ENCODE measurements around the gene ROR1. TPM values are rescaled to one million over a fixed set of nuclear protein-coding genes. Genes with fewer than 3 reads are reported as not detected.

The ROR1 gene
- total and polyA plus RNA-seq, 2 donors (not counting 1 experiment from before 2014, with no cell fraction given): 0.46 to 16.0 TPM

- H3K9me3 ChIP-seq (ENCODE audit: control extremely low read depth in 1 of 3, control insufficient read depth in 2 of 3, insufficient read depth in 1 of 3, low read length in 2 of 3): peaks cover 0 to 7% (median 0%) of the 10 kb centered on the region in 3 donors
- intact Hi-C loops (cut with micrococcal nuclease): no loop called here
- CTCF ChIA-PET: interaction anchor here (1.0 kb wide), 1 partner anchor 56 kb away, joined by 4 read pairs; no protein-coding TSS in a partner anchor
- Mint-ChIP-seq H3K27ac (no peak overlapping the region), H3K4me3 (no peak overlapping the region), H3K4me1 (no peaks in the 10 kb centered on the region), H3K9me3 (ENCODE audit: insufficient read depth) (no peaks in the 10 kb centered on the region), H3K27me3 (peaks cover 7% of the 10 kb centered on the region)
- no peak overlapping the region for H3K4me2 ChIP-seq (replicated peaks; ENCODE audit: low read depth, low read length, poor library complexity, severe bottlenecking)
- no peak overlapping the region for H3K9ac ChIP-seq (ENCODE audit: low read length)
- H3K4me1 ChIP-seq (ENCODE audit: control insufficient read depth in 2 of 2, insufficient read depth in 2 of 2, low read length in 2 of 2): no peaks in the 10 kb centered on the region
- 85% methylated on average over 6 of the region's 8 CpGs for WGBS (ENCODE audit: insufficient coverage)
- DNase-seq (no peak), ATAC-seq (ENCODE audit: low read depth) (no peak)
- no peaks in the 10 kb centered on the region for H3K79me2 ChIP-seq (ENCODE audit: control insufficient read depth, insufficient read depth, low read length)
- H3K4me3 ChIP-seq (ENCODE audit: control extremely low read depth in 1 of 5, extremely low read depth in 1 of 5, insufficient read depth in 1 of 5, low read depth in 2 of 5, low read length in 4 of 5): no peak overlapping the region
- no peak overlapping the region for H3K27ac ChIP-seq (ENCODE audit: low read length in 2 of 2)
- no peak for TF ChIP-seq CTCF (IDR thresholded peaks at IDR 0.05)
- TF ChIP-seq EZH2 (IDR thresholded peaks at IDR 0.05; ENCODE audit: borderline replicate concordance, insufficient read depth, low read depth, low read length, poor library complexity, severe bottlenecking): no peak
- H2AFZ ChIP-seq (ENCODE audit: insufficient read depth, low read depth, low read length, poor library complexity, severe bottlenecking): no peak overlapping the region
- H4K20me1 ChIP-seq (ENCODE audit: control insufficient read depth, insufficient read depth, low read length, poor library complexity, severe bottlenecking): no peaks in the 10 kb centered on the region
- POLR2A ChIA-PET: no interaction called here
- no peaks in the 10 kb centered on the region for H3K36me3 ChIP-seq (replicated peaks in 1 of 2; ENCODE audit: control extremely low read depth in 1 of 2, control insufficient read depth in 1 of 2, extremely low read depth in 1 of 2, insufficient read depth in 2 of 2, low read length in 1 of 2)
- no peaks in the 10 kb centered on the region for H3K27me3 ChIP-seq (replicated peaks in 1 of 4; ENCODE audit: control extremely low read depth in 1 of 4, control insufficient read depth in 3 of 4, insufficient read depth in 4 of 4, low read length in 3 of 4)
Measured at GRCh38 chr1:64194168-64195080, 420.6 kb downstream of the ROR1 start.

DNA sequence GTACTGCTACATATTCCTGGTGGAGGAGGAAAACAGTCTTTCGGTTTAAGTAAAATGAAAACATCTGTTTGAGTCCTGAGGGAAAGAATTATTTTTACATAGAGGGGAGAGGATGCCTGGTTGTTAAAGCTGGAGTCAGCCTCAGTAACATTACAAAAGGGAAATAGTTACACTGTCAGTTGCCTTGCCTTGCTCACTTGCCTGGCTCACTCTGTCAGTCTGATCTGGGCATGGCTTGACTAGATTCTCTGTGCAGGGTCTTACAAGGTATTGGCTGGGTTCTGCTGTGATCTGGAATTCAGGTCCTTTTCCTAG lies 421.2 kb downstream of the ROR1 start:
- no peak overlapping the region for H3K4me3 Mint-ChIP-seq
- TF ChIP-seq CTCF (IDR thresholded peaks at IDR 0.05) (no peak), EZH2 (IDR thresholded peaks at IDR 0.05; ENCODE audit: borderline replicate concordance, insufficient read depth, low read depth, low read length, poor library complexity, severe bottlenecking) (no peak)

More for the DNA sequence above, 421.2 kb downstream of the ROR1 start:
- H3K4me2 ChIP-seq (replicated peaks; ENCODE audit: low read depth, low read length, poor library complexity, severe bottlenecking): no peak overlapping the region
- H3K27me3 ChIP-seq (replicated peaks in 1 of 4; ENCODE audit: control extremely low read depth in 1 of 4, control insufficient read depth in 3 of 4, insufficient read depth in 4 of 4, low read length in 3 of 4): no peaks in the 10 kb centered on the region
- H3K4me1 ChIP-seq (ENCODE audit: control insufficient read depth in 2 of 2, insufficient read depth in 2 of 2, low read length in 2 of 2): no peaks in the 10 kb centered on the region
- H3K9me3 ChIP-seq (ENCODE audit: control extremely low read depth in 1 of 3, control insufficient read depth in 2 of 3, insufficient read depth in 1 of 3, low read length in 2 of 3): peaks cover 0 to 7% (median 0%) of the 10 kb centered on the region in 3 donors
- H3K27ac ChIP-seq (ENCODE audit: low read length in 2 of 2): no peak overlapping the region
- intact Hi-C loops (cut with micrococcal nuclease): no loop called here
- H4K20me1 ChIP-seq (ENCODE audit: control insufficient read depth, insufficient read depth, low read length, poor library complexity, severe bottlenecking): no peaks in the 10 kb centered on the region
- ATAC-seq (ENCODE audit: low read depth) (no peak), DNase-seq (no peak)
- H3K36me3 ChIP-seq (replicated peaks in 1 of 2; ENCODE audit: control extremely low read depth in 1 of 2, control insufficient read depth in 1 of 2, extremely low read depth in 1 of 2, insufficient read depth in 2 of 2, low read length in 1 of 2): no peaks in the 10 kb centered on the region
- ChIA-PET CTCF (interaction anchor here (1.0 kb wide), 1 partner anchor 57 kb away, joined by 4 read pairs; no protein-coding TSS in a partner anchor), POLR2A (no interaction called here)
- no peak overlapping the region for H3K4me3 ChIP-seq (ENCODE audit: control extremely low read depth in 1 of 5, extremely low read depth in 1 of 5, insufficient read depth in 1 of 5, low read depth in 2 of 5, low read length in 4 of 5)
- no peak overlapping the region for H3K9ac ChIP-seq (ENCODE audit: low read length)
- H3K27ac Mint-ChIP-seq: no peak overlapping the region
- no peak overlapping the region for H2AFZ ChIP-seq (ENCODE audit: insufficient read depth, low read depth, low read length, poor library complexity, severe bottlenecking)
- 100% methylated on average over 1 of the region's 1 CpG for WGBS (ENCODE audit: insufficient coverage)
- H3K9me3 Mint-ChIP-seq (ENCODE audit: insufficient read depth): no peaks in the 10 kb centered on the region
- H3K79me2 ChIP-seq (ENCODE audit: control insufficient read depth, insufficient read depth, low read length): no peaks in the 10 kb centered on the region
- H3K4me1 Mint-ChIP-seq: no peaks in the 10 kb centered on the region
- H3K27me3 Mint-ChIP-seq: peaks cover 7% of the 10 kb centered on the region
